Muscle layer of colon (tissue), 2 donors: ENCODE measurements around the gene PAMR1.
"Not testable (repeated sequence)": the region's sequence is repeated elsewhere in the genome, so short reads cannot be mapped to it uniquely, and the experiment has no call there.

ENCODE experiments used
- H3K27ac ChIP-seq: one replicate; pipeline ENCODE4 v1.7.0; 2013; ENCODE audit warnings: low read depth, mild to moderate bottlenecking, low read length, moderate library complexity
- H3K27me3 ChIP-seq, 2 donors: one replicate each; pipeline ENCODE4 v1.7.0; 2013; ENCODE audit warnings: low read length in 2 of 2, mild to moderate bottlenecking in 2 of 2; ENCODE audit not compliant: insufficient read depth in 2 of 2, control insufficient read depth in 1 of 2
- H3K36me3 ChIP-seq: one replicate; pipeline ENCODE4 v1.7.0; 2013; ENCODE audit warnings: mild to moderate bottlenecking, low read length; ENCODE audit not compliant: insufficient read depth
- H3K4me1 ChIP-seq: one replicate; pipeline ENCODE4 v1.7.0; 2013; ENCODE audit warnings: mild to moderate bottlenecking, low read length; ENCODE audit not compliant: insufficient read depth
- H3K4me3 ChIP-seq, 2 donors: one replicate each; pipeline ENCODE4 v1.7.0; 2013; ENCODE audit warnings: low read length in 2 of 2, low read depth in 1 of 2, mild to moderate bottlenecking in 1 of 2, moderate library complexity in 1 of 2
- H3K9ac ChIP-seq: one replicate; pipeline ENCODE4 v1.7.0; 2013; ENCODE audit warnings: low read length
- H3K9me3 ChIP-seq: one replicate; pipeline ENCODE4 v1.7.0; 2013; ENCODE audit warnings: mild to moderate bottlenecking, low read length
- donor health status: abdominal sarcoma.
- donor health status: Adenocarcinoma of cecum.

Gene PAMR1

DNA sequence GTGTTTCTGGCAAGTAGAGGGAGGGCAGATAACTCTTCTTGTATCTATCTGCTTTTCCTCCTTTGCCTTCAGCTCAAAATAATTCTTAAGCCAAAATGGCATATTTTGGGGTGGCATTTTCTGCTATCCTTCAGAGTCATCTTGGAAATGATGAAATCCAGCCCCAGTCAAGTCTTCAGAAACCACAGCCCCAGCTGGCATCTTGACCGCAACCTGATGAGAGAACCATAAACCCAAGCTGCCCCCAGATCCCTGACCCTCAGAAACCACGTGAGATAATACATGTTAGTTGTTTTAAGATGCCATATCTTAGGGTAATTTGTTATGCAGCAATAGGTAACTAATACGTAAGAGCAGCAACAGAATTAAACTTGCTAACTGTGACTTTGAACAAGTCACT lies 15.1 kb upstream of the PAMR1 start:
- Histone ChIP-seq H3K4me1 (peaks cover 14% of the 10 kb centered on the region), H3K9ac (no peak overlapping the region), H3K9me3 (no peaks in the 10 kb centered on the region), H3K27me3 (no peaks in the 10 kb centered on the region), H3K36me3 (no peaks in the 10 kb centered on the region), H3K27ac (peak overlapping the region; percentile 39), H3K4me3 (no peak overlapping the region)

DNA sequence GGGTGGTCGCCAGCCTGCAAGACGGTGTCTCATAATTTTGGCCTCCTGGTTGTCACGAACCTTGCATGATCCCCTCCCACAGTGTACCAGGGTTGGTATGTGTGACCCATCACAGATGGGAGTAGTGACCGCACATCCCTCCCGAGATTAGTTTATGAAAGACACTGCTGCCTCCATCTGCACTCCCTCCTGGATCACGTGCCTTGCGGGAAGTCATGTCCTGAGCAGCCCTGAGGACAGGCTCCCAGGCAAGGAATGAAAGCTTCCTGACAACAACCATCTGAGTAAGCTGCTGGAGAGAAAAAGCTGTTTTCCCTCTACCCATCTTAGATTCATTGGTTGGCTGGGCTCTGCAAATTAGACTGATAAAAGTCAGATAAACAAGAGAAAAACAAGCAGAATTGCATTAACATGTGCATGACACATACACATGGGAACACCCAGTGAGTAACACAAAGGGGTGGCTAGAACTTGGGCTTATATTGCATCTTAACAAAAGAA lies 14.4 kb upstream of the PAMR1 start:
- no peak overlapping the region for H3K27ac ChIP-seq

GRCh38 chr11:35539256-35539655 lies 13.8 kb upstream of the PAMR1 start:
- Histone ChIP-seq H3K27ac (no peak overlapping the region), H3K36me3 (no peaks in the 10 kb centered on the region), H3K4me1 (peaks cover 14% of the 10 kb centered on the region), H3K27me3 (no peaks in the 10 kb centered on the region), H3K4me3 (no peak overlapping the region), H3K9ac (no peak overlapping the region), H3K9me3 (no peaks in the 10 kb centered on the region)

More for the DNA sequence above, 14.4 kb upstream of the PAMR1 start:
- no peaks in the 10 kb centered on the region for H3K9me3 ChIP-seq
- no peaks in the 10 kb centered on the region for H3K36me3 ChIP-seq
- H3K27me3 ChIP-seq: no peaks in the 10 kb centered on the region
- H3K4me1 ChIP-seq: peaks cover 14% of the 10 kb centered on the region
- no peak overlapping the region for H3K9ac ChIP-seq
- no peak overlapping the region for H3K4me3 ChIP-seq

- H3K9me3 ChIP-seq: no peaks in the 10 kb centered on the region
- no peak overlapping the region for H3K27ac ChIP-seq
- no peak overlapping the region for H3K9ac ChIP-seq
- no peaks in the 10 kb centered on the region for H3K36me3 ChIP-seq
- no peak overlapping the region for H3K4me3 ChIP-seq
- H3K27me3 ChIP-seq: no peaks in the 10 kb centered on the region
- H3K4me1 ChIP-seq: peaks cover 8% of the 10 kb centered on the region
Observed at GRCh38 chr11:35536470-35536869, 11.1 kb upstream of the PAMR1 start.

- Histone ChIP-seq H3K4me1 (peaks cover 1% of the 10 kb centered on the region), H3K9ac (no peak overlapping the region), H3K27me3 (no peaks in the 10 kb centered on the region), H3K4me3 (no peak overlapping the region), H3K36me3 (no peaks in the 10 kb centered on the region), H3K27ac (no peak overlapping the region), H3K9me3 (no peaks in the 10 kb centered on the region)
Observed at GRCh38 chr11:35531246-35531645, 5.8 kb upstream of the PAMR1 start.

DNA sequence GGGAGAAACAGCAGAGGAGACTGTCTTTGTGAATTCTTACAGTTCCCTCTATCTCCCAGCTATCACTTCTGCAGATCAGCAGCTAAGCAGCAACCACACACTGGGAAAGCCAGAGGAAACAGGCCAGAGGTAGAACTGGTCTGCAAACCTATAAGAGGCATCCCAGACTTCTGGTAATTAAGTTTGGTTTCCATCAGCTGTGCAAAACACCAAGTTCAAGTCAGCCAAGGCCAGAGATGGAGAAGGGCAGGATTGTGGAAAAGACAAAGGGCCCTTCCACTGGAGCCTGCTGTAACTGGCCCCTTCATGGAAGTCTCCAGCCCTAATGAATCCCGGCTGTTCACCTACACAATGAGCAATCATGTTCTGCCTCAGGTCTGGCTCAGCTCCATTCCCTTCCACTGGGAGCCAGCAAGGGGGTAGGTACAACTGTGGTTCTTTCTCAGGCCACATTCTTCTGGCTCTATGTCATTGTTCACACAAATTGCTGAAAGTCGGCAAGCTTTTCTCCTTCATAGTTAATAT lies 4.6 kb upstream of the PAMR1 start:
- Histone ChIP-seq H3K27me3 (peaks cover 4 to 12% of the 10 kb centered on the region in 2 donors), H3K27ac (no peak overlapping the region), H3K4me3 (no peak overlapping the region), H3K9ac (no peak overlapping the region), H3K4me1 (peaks cover 4% of the 10 kb centered on the region), H3K9me3 (no peaks in the 10 kb centered on the region), H3K36me3 (no peaks in the 10 kb centered on the region)

GRCh38 chr11:35526370-35526792 lies 965 bp upstream of the PAMR1 start:
- H3K4me3 ChIP-seq: no peak overlapping the region
- no peaks in the 10 kb centered on the region for H3K9me3 ChIP-seq
- H3K4me1 ChIP-seq: peaks cover 10% of the 10 kb centered on the region
- H3K27ac ChIP-seq: no peak overlapping the region
- H3K36me3 ChIP-seq: no peaks in the 10 kb centered on the region
- no peak overlapping the region for H3K9ac ChIP-seq
- H3K27me3 ChIP-seq: peaks cover 4 to 12% of the 10 kb centered on the region in 2 donors

GRCh38 chr11:35524780-35525179 lies 636 bp downstream of the PAMR1 start:
- Histone ChIP-seq H3K27me3 (peaks cover 4 to 12% of the 10 kb centered on the region in 2 donors), H3K27ac (no peak overlapping the region)

DNA sequence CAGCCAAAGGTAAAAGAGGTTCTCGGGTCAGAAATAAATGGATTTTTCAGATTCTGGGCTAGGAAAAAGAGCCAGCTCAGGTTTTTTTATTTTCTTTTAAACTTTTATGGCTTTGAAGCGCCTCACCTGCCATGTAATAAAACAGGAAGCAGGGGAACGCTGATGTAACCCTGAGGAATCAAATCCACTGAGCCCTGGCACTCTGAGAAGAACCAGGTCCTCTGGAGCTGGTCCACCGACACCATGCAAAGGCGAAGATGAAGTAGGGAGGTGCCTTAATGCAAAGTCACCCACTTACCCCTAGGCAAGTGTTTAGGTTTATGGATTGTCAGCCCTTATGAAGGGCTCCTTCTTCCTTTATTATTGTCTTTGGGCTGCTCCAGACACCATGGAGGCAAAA lies 1.6 kb downstream of the PAMR1 start:
- Histone ChIP-seq H3K4me3 (peak overlapping the region in 1 of 2 donors; percentile 49), H3K9me3 (no peaks in the 10 kb centered on the region), H3K9ac (no peak overlapping the region), H3K27ac (no peak overlapping the region), H3K27me3 (peaks cover 4 to 12% of the 10 kb centered on the region in 2 donors), H3K36me3 (no peaks in the 10 kb centered on the region), H3K4me1 (peaks cover 10% of the 10 kb centered on the region)

More at GRCh38 chr11:35524780-35525179, 636 bp downstream of the PAMR1 start:
- Histone ChIP-seq H3K36me3 (no peaks in the 10 kb centered on the region), H3K4me3 (peak overlapping the region in 1 of 2 donors; percentile 49), H3K9me3 (no peaks in the 10 kb centered on the region), H3K9ac (peak overlapping the region; percentile 31), H3K4me1 (peaks cover 10% of the 10 kb centered on the region)

DNA sequence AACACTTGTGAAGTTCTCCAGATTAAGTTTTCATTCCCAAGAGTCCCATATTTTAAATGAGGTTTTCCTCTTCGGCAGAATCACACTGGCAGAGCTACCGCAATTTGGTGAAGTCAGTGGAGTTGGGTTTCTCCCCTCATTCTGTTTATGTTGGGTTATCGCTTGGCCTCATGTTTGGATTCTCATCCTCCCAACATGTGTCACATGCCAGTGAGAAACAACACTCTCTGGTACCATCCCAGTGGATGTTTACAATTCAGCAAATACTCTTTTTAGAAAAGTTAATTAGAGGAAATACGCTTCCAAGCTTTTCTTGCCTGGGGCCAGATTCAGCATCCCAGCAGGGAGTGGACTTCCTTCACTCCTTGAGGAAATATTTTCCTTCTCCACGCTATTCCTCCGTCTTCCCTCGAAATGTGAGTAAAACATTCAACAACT lies 2.1 kb downstream of the PAMR1 start:
- no peaks in the 10 kb centered on the region for H3K36me3 ChIP-seq
- H3K4me1 ChIP-seq: peaks cover 10% of the 10 kb centered on the region
- peak overlapping the region in 1 of 2 donors; percentile 49 for H3K4me3 ChIP-seq
- H3K27ac ChIP-seq: no peak overlapping the region
- H3K9ac ChIP-seq: no peak overlapping the region
- no peaks in the 10 kb centered on the region for H3K9me3 ChIP-seq
- H3K27me3 ChIP-seq: peaks cover 4 to 12% of the 10 kb centered on the region in 2 donors

- H3K4me3 ChIP-seq, H3K27ac ChIP-seq, H3K36me3 ChIP-seq, H3K4me1 ChIP-seq, H3K9me3 ChIP-seq, H3K9ac ChIP-seq: not testable (repeated sequence)
- H3K27me3 ChIP-seq: peaks cover 4 to 12% of the 10 kb centered on the region in 2 donors
Observed at GRCh38 chr11:35522091-35522490, 3.3 kb downstream of the PAMR1 start.

GRCh38 chr11:35520376-35520775 lies 5.0 kb downstream of the PAMR1 start:
- Histone ChIP-seq H3K9ac (no peak overlapping the region), H3K27me3 (peaks cover 0 to 4% of the 10 kb centered on the region in 2 donors), H3K4me1 (peaks cover 5% of the 10 kb centered on the region), H3K4me3 (no peak overlapping the region), H3K9me3 (no peaks in the 10 kb centered on the region), H3K27ac (no peak overlapping the region), H3K36me3 (no peaks in the 10 kb centered on the region)
